Vagina (tissue), 2 donors: ENCODE data around the gene C6orf62.
"Not testable (repeated sequence)": the region's sequence is repeated elsewhere in the genome, so short reads cannot be mapped to it uniquely, and the experiment has no call there.

Experiments
- CTCF ChIP-seq, 3 experiments: fragments of 450-650 bp in 2 of 3; fragments of 200-600 bp in 1 of 3; sonication (generic) in 1 of 3; IDR thresholded peaks; one replicate each; pipeline ENCODE4 v1.5.1; 2017 to 2019; ENCODE audit warnings: antibody characterized with exemption in 3 of 3, mild to moderate bottlenecking in 2 of 3, moderate library complexity in 2 of 3
- POLR2A ChIP-seq, 2 donors: fragments of 450-650 bp; IDR thresholded peaks; one replicate each; pipeline ENCODE4 v1.6.1; 2017; ENCODE audit warnings: antibody characterized with exemption in 2 of 2, mild to moderate bottlenecking in 2 of 2, moderate library complexity in 2 of 2
- POLR2AphosphoS5 ChIP-seq, 2 donors: sonication (generic); formaldehyde crosslinking; IDR thresholded peaks; one replicate each; pipeline ENCODE4 v1.9.0; 2017; ENCODE audit warnings: antibody characterized with exemption in 2 of 2, mild to moderate bottlenecking in 2 of 2, low read depth in 1 of 2; ENCODE audit not compliant: insufficient read depth in 1 of 2

GRCh38 chr6:24764833-24765828, 46.2 kb upstream of the C6orf62 start:
- TF ChIP-seq POLR2A (IDR thresholded peaks at IDR 0.05); CTCF (IDR thresholded peaks at IDR 0.05); POLR2AphosphoS5 (IDR thresholded peaks at IDR 0.05; ENCODE audit: insufficient read depth in 1 of 2, low read depth in 1 of 2): not testable (repeated sequence)
